K562 (cell line): ENCODE results near the gene PA2G4. TPM values are rescaled to one million over a fixed set of nuclear protein-coding genes. Genes with fewer than 3 reads are reported as not detected.

Experiments used
- ATAC-seq: fragments of 200-7000 bp; cut with Tn5 transposase; 3 replicates; pipeline ENCODE4 v1.9.1; 2020; ENCODE audit warnings: moderate library complexity
- BruUV-seq: library from RNA; stranded (reverse); fragments of 400-500 nt; replicated peaks from 2 replicates; lab custom pipeline; 2021; lab: Mats Ljungman, UMichigan
- CTCF ChIA-PET: fragments of 300-600 bp; formaldehyde crosslinking; extraction: SDS; loops from one replicate; lab custom pipeline; 2021; ENCODE audit warnings: low intra/inter-chr PET ratio; lab: Yijun Ruan, JAX
- POLR2A ChIA-PET: fragments of 300-600, 350-650 bp; sonication (Branson Sonifier 250); formaldehyde crosslinking; extraction: SDS; loops from one replicate; lab custom pipeline; 2021; ENCODE audit warnings: antibody characterized with exemption, inconsistent platforms; lab: Yijun Ruan, JAX
- DNase-seq, 4 experiments: peaks; one replicate each; pipeline versions ENCODE4 v3.0.0 to v3.0.0-alpha.2; 2011 to 2018; ENCODE audit warnings: low spot score in 3 of 4, mixed read lengths in 3 of 4; ENCODE audit errors: extremely low read depth in 1 of 4
- FAIRE-seq: peaks from 2 replicates; lab custom pipeline; 2011; peaks lifted over from hg19 to GRCh38; lab: Jason Lieb, UNC
- H2AFZ ChIP-seq: 2 replicates; pipeline ENCODE4 v1.6.0; 2011; ENCODE audit warnings: low read depth, low read length, control low read depth, inconsistent platforms
- H3K27ac ChIP-seq: fragments of 200-600 bp; 3 replicates; pipeline ENCODE4 v1.8.0; 2011; ENCODE audit warnings: low read depth, mild to moderate bottlenecking, control low read depth, inconsistent platforms, low read length, moderate library complexity, mixed read lengths; ENCODE audit errors: extremely low read depth
- H3K27me3 ChIP-seq, 2 experiments: fragments of 300-600 bp in 1 of 2; 2 replicates in 1 of 2; 3 replicates in 1 of 2; pipeline versions ENCODE4 v1.6.0 to v1.8.0; 2011; ENCODE audit warnings: inconsistent platforms in 2 of 2, low read length in 2 of 2, mild to moderate bottlenecking in 1 of 2, mixed read lengths in 1 of 2, moderate library complexity in 1 of 2; ENCODE audit not compliant: control insufficient read depth in 2 of 2, insufficient read depth in 2 of 2
- H3K36me3 ChIP-seq: fragments of 300-600 bp; 3 replicates; pipeline ENCODE4 v1.8.0; 2011; ENCODE audit warnings: mild to moderate bottlenecking, low read length, inconsistent platforms; ENCODE audit not compliant: control insufficient read depth, insufficient read depth
- H3K4me1 ChIP-seq, 2 experiments: fragments of 200-600 bp in 1 of 2; replicated peaks in 1 of 2; 2 replicates in 1 of 2; 3 replicates in 1 of 2; pipeline versions ENCODE4 v1.5.1 to v1.8.0; 2011; ENCODE audit warnings: inconsistent platforms in 2 of 2, low read length in 2 of 2, mild to moderate bottlenecking in 1 of 2, mixed read lengths in 1 of 2, moderate library complexity in 1 of 2; ENCODE audit not compliant: control insufficient read depth in 2 of 2, insufficient read depth in 2 of 2
- H3K4me2 ChIP-seq: 2 replicates; pipeline ENCODE4 v1.6.1; 2011; ENCODE audit warnings: low read length, control low read depth, inconsistent platforms, mixed read lengths; ENCODE audit not compliant: insufficient read depth
- H3K4me3 ChIP-seq: fragments of 200-600 bp; sonication (generic), shearing (Covaris generic); 2 replicates; pipeline ENCODE4 v1.5.1; 2016; ENCODE audit warnings: control low read depth, inconsistent platforms
- H3K79me2 ChIP-seq: fragments of 200-600 bp; 3 replicates; pipeline ENCODE4 v1.8.0; 2011; ENCODE audit warnings: low read length, inconsistent platforms; ENCODE audit not compliant: control insufficient read depth, insufficient read depth
- H3K9ac ChIP-seq, 2 experiments: 2 replicates each; pipeline versions ENCODE4 v1.6.0 to v1.6.1; 2011; ENCODE audit warnings: low read depth in 2 of 2, low read length in 2 of 2, control low read depth in 1 of 2, inconsistent platforms in 1 of 2, mild to moderate bottlenecking in 1 of 2, mixed read lengths in 1 of 2; ENCODE audit not compliant: insufficient read depth in 1 of 2
- H3K9me1 ChIP-seq: one replicate; pipeline ENCODE4 v1.6.0; 2011; ENCODE audit warnings: inconsistent platforms, mild to moderate bottlenecking, low read length, moderate library complexity; ENCODE audit not compliant: control insufficient read depth, insufficient read depth
- H3K9me3 ChIP-seq: replicated peaks from 2 replicates; pipeline ENCODE4 v1.5.1; 2011; ENCODE audit warnings: low read depth, low read length, inconsistent platforms; ENCODE audit not compliant: control insufficient read depth, insufficient read depth
- H4K20me1 ChIP-seq: replicated peaks from 2 replicates; pipeline ENCODE4 v1.6.1; 2011; ENCODE audit warnings: low read length, inconsistent platforms, mixed read lengths; ENCODE audit not compliant: control insufficient read depth, insufficient read depth
- POLR2A ChIP-seq: fragments of 450-650 bp; conservative IDR thresholded peaks from 2 replicates; pipeline ENCODE4 v1.6.1; 2016
- POLR2G ChIP-seq: fragments of 200-400 bp; formaldehyde crosslinking; IDR thresholded peaks from 2 replicates; pipeline ENCODE4 v1.6.1; 2017; ENCODE audit warnings: low read depth, mild to moderate bottlenecking, antibody characterized with exemption, low read length, moderate library complexity
- RBFOX2 ChIP-seq: fragments of 200-400 bp; formaldehyde crosslinking; IDR thresholded peaks from 2 replicates; pipeline ENCODE4 v1.6.1; 2017; ENCODE audit warnings: low read depth, mild to moderate bottlenecking, low read length, moderate library complexity
- WGBS: fragments of 100-300 bp; shearing (Covaris generic); methylation state at CpG from one replicate; pipeline ENCODE4 v1.1.6; 2016; ENCODE audit warnings: low coverage, mixed read lengths; ENCODE audit not compliant: insufficient coverage; ENCODE audit errors: missing lambda C conversion rate; 5-methylcytosine and 5-hydroxymethylcytosine counted together
- in situ Hi-C: fragments of 300-500 bp; cut with MboI; formaldehyde crosslinking; loops from 4 replicates; pipeline ENCODE4 v1.15.0; 2018; ENCODE audit warnings: inconsistent platforms, mixed read lengths
- intact Hi-C: fragments of 100-400 bp; cut with micrococcal nuclease; formaldehyde crosslinking; loops from 2 replicates; pipeline ENCODE4 v1.14.2; 2022
- polyA plus RNA-seq, 8 experiments: library from polyadenylated mRNA; depleted of rRNA in 4 of 8; stranded (reverse) in 5 of 8; unstranded in 3 of 8; fragments of >200 nt; fragmentation: Nextera tagmentation in 2 of 8; fragmentation: Illumina TruSeq in 1 of 8; extraction: Ambion mirVana in 2 of 8; extraction: Trizol in 1 of 8; gene quantifications; 2 replicates each; pipeline versions ENCODE4 v1.2.1 to v1.2.3, GENCODE V29; 2011 to 2014; ENCODE audit warnings: inconsistent platforms in 1 of 8, missing spikeins in 1 of 8
- total RNA-seq, 7 experiments: library from RNA; depleted of rRNA in 6 of 7; stranded (reverse); fragments of >200 nt in 6 of 7; fragmentation: Illumina TruSeq in 2 of 7; extraction: Trizol in 2 of 7; gene quantifications; 2 replicates each; pipeline versions ENCODE4 v1.2.1 to v1.2.3, GENCODE V29; 2011 to 2021; ENCODE audit warnings: low replicate concordance in 1 of 7
- TF ChIP-seq, protein P1 (sequence below): fragments of 450-650 bp; IDR thresholded peaks from 2 replicates; pipeline ENCODE4 v1.6.1; 2016
- TF ChIP-seq, protein P2 (sequence below), 2 experiments: fragments of 450-650 bp; formaldehyde crosslinking in 1 of 2; IDR thresholded peaks; 2 replicates each; pipeline versions ENCODE4 v1.4.0 to v1.6.1; 2014 to 2020; ENCODE audit warnings: mild to moderate bottlenecking in 2 of 2, borderline replicate concordance in 1 of 2, low read depth in 1 of 2
- TF ChIP-seq, protein P3 (sequence below): fragments of 450-650 bp; formaldehyde crosslinking; conservative IDR thresholded peaks from 2 replicates; pipeline ENCODE4 v1.4.0; 2022; ENCODE audit warnings: mild to moderate bottlenecking, missing genetic modification characterization
- TF ChIP-seq, protein P4 (sequence below): fragments of 450-650 bp; IDR thresholded peaks from 2 replicates; pipeline ENCODE4 v1.6.1; 2018; ENCODE audit warnings: mild to moderate bottlenecking, low read depth; ENCODE audit not compliant: partially characterized antibody

Gene PA2G4
- total and polyA plus RNA-seq, 9 of the 15 experiments (the other 6 are each of a cell fraction or from before 2014, with no cell fraction given) = 230 to 925 (median 638) TPM

DNA sequence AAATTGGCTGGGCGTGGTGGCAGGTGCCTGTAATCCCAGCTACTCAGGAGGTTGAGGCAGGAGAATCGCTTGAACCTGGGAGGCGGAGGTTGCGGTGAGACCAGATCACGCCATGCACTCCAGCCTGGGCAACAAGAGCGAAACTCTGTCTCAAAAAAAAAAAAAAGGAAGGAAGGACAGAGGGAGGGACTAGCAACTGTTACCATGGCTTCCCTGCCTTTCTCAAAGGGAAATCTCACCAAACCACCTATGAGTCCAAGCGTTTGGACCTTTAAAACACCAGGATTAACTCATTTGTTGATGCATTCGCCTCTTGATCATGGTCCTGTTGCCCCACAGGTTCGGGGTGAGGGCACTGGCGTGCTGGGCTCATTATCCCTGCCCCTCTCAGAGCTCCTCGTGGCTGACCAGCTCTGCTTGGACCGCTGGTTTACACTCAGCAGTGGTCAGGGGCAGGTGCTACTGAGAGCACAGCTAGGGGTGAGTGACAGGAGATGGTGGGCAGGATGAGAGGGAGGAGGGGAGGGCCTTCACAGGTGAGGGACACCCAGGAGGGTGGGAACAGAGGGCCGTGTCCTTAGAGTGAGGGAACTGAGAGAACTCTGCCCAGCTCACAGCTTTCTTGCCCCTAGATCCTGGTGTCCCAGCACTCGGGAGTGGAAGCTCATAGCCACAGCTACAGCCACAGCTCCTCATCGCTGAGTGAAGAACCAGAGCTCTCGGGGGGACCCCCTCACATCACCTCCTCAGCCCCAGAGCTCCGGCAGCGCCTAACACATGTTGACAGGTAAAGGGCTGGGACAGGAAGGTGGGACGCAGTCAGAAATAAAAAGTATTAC, 37.8 kb downstream of the PA2G4 start:
- intact Hi-C loops = no loop called here
- POLR2A ChIA-PET = interaction anchor here (0.7 to 2.0 kb wide), 8 partner anchors 8 to 24 kb away, joined by 3 to 10 read pairs (median 3); partner anchors contain the start of genes MYL6B and ZC3H10
- CTCF ChIA-PET = no interaction called here
- H3K4me2 ChIP-seq = no peak overlapping the region
- H3K9ac ChIP-seq = peak overlapping the region in 1 of 2 experiments; percentile 43; a peak in 1 of 4 replicates
- H2AFZ ChIP-seq = no peak overlapping the region
- in situ Hi-C loops = no loop called here
- no peaks in the 10 kb centered on the region for H3K9me3 ChIP-seq
- H3K27ac ChIP-seq = no peak overlapping the region
- H3K79me2 ChIP-seq = no peaks in the 10 kb centered on the region
- DNase-seq (no peak), ATAC-seq (no peak), FAIRE-seq (no peak)
- H3K9me1 ChIP-seq = no peaks in the 10 kb centered on the region
- no TSS peak for BruUV-seq
- 0 out of 2 replicates have a peak, but pooled peaks cover 3% of the 10 kb centered on the region for H4K20me1 ChIP-seq
- H3K4me1 ChIP-seq = peaks cover 2 to 4% of the 10 kb centered on the region in 2 experiments; a peak in 2 of 5 replicates
- no peak overlapping the region for H3K4me3 ChIP-seq
- H3K27me3 ChIP-seq = no peaks in the 10 kb centered on the region
- peaks cover 78% of the 10 kb centered on the region for H3K36me3 ChIP-seq
- WGBS = 91% methylated on average over 14 of the region's 19 CpGs
- TF ChIP-seq, protein P1, sequence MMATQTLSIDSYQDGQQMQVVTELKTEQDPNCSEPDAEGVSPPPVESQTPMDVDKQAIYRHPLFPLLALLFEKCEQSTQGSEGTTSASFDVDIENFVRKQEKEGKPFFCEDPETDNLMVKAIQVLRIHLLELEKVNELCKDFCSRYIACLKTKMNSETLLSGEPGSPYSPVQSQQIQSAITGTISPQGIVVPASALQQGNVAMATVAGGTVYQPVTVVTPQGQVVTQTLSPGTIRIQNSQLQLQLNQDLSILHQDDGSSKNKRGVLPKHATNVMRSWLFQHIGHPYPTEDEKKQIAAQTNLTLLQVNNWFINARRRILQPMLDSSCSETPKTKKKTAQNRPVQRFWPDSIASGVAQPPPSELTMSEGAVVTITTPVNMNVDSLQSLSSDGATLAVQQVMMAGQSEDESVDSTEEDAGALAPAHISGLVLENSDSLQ = 0 out of 2 replicates have a peak, but pooled peaks have one; percentile 16
- peak; percentile 57 for TF ChIP-seq POLR2G
- TF ChIP-seq, protein P2, sequence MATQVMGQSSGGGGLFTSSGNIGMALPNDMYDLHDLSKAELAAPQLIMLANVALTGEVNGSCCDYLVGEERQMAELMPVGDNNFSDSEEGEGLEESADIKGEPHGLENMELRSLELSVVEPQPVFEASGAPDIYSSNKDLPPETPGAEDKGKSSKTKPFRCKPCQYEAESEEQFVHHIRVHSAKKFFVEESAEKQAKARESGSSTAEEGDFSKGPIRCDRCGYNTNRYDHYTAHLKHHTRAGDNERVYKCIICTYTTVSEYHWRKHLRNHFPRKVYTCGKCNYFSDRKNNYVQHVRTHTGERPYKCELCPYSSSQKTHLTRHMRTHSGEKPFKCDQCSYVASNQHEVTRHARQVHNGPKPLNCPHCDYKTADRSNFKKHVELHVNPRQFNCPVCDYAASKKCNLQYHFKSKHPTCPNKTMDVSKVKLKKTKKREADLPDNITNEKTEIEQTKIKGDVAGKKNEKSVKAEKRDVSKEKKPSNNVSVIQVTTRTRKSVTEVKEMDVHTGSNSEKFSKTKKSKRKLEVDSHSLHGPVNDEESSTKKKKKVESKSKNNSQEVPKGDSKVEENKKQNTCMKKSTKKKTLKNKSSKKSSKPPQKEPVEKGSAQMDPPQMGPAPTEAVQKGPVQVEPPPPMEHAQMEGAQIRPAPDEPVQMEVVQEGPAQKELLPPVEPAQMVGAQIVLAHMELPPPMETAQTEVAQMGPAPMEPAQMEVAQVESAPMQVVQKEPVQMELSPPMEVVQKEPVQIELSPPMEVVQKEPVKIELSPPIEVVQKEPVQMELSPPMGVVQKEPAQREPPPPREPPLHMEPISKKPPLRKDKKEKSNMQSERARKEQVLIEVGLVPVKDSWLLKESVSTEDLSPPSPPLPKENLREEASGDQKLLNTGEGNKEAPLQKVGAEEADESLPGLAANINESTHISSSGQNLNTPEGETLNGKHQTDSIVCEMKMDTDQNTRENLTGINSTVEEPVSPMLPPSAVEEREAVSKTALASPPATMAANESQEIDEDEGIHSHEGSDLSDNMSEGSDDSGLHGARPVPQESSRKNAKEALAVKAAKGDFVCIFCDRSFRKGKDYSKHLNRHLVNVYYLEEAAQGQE (IDR thresholded peaks at IDR 0.05; ENCODE audit: borderline replicate concordance) = no peak
- TF ChIP-seq, protein P2 (CRISPR knock-in tag; IDR thresholded peaks at IDR 0.05; ENCODE audit: low read depth) = no peak
- peak; percentile 69 for TF ChIP-seq RBFOX2
- TF ChIP-seq, protein P3, sequence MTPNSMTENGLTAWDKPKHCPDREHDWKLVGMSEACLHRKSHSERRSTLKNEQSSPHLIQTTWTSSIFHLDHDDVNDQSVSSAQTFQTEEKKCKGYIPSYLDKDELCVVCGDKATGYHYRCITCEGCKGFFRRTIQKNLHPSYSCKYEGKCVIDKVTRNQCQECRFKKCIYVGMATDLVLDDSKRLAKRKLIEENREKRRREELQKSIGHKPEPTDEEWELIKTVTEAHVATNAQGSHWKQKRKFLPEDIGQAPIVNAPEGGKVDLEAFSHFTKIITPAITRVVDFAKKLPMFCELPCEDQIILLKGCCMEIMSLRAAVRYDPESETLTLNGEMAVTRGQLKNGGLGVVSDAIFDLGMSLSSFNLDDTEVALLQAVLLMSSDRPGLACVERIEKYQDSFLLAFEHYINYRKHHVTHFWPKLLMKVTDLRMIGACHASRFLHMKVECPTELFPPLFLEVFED = no peak
- TF ChIP-seq, protein P4, sequence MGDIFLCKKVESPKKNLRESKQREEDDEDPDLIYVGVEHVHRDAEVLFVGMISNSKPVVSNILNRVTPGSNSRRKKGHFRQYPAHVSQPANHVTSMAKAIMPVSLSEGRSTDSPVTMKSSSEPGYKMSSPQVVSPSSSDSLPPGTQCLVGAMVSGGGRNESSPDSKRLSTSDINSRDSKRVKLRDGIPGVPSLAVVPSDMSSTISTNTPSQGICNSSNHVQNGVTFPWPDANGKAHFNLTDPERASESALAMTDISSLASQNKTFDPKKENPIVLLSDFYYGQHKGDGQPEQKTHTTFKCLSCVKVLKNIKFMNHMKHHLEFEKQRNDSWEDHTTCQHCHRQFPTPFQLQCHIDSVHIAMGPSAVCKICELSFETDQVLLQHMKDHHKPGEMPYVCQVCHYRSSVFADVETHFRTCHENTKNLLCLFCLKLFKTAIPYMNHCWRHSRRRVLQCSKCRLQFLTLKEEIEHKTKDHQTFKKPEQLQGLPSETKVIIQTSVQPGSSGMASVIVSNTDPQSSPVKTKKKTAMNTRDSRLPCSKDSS = no peak
- 0 out of 2 replicates have a peak, but pooled peaks have one; percentile 17 for TF ChIP-seq POLR2A
